ENCODE measurements around the gene LAMA3.

Gene LAMA3

DNA sequence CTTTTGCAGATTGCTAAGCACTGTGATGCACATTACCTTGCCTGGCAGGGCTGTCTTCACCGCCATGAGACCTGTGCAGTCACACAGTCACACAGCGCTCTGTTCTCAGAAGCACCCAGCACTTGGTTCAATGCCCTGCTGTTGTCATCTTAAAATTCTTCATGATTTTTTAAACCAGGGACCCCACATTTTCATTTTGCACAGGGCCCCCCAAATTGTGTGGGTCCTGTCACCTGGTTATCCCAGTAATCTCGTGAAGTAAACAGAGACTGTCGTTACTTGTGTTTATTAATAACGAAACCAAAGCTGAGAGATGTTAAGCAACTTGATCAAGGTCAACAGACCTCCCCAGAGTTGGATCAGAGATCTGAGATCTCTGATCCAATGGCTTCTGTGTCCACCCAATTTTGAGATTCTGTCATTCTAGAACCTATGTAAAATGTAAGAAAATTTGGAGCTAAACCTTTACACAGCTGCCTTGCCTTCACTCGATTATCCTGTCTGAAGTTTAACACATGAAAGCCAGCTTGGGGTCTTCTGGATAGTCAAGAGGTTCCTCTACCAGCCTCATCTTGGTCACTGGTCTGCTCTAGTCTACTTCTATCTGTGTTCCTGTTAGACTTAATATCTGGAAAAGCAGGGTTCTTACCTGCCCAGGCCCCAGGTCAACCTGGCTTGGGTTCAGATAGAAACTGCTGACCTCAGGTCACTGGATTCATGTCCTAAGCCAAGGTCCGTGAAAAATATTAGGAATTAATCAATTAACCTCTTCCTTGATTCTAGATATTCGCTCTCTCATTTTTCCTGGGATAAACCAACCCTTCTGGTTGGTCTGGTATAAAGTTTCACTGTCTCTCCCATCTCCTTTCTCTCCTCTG, 311.6 kb downstream of the LAMA3 start:
- TF ChIP-seq, protein P1, sequence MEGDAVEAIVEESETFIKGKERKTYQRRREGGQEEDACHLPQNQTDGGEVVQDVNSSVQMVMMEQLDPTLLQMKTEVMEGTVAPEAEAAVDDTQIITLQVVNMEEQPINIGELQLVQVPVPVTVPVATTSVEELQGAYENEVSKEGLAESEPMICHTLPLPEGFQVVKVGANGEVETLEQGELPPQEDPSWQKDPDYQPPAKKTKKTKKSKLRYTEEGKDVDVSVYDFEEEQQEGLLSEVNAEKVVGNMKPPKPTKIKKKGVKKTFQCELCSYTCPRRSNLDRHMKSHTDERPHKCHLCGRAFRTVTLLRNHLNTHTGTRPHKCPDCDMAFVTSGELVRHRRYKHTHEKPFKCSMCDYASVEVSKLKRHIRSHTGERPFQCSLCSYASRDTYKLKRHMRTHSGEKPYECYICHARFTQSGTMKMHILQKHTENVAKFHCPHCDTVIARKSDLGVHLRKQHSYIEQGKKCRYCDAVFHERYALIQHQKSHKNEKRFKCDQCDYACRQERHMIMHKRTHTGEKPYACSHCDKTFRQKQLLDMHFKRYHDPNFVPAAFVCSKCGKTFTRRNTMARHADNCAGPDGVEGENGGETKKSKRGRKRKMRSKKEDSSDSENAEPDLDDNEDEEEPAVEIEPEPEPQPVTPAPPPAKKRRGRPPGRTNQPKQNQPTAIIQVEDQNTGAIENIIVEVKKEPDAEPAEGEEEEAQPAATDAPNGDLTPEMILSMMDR (IDR thresholded peaks at IDR 0.05; ENCODE audit: control insufficient read depth, insufficient read depth, low read depth, low read length, missing control alignments): no peak
- no peak for DNase-seq (ENCODE audit: low read depth)
- H3K4me3 ChIP-seq (ENCODE audit: control insufficient read depth, low read depth, low read length): no peak overlapping the region

DNA sequence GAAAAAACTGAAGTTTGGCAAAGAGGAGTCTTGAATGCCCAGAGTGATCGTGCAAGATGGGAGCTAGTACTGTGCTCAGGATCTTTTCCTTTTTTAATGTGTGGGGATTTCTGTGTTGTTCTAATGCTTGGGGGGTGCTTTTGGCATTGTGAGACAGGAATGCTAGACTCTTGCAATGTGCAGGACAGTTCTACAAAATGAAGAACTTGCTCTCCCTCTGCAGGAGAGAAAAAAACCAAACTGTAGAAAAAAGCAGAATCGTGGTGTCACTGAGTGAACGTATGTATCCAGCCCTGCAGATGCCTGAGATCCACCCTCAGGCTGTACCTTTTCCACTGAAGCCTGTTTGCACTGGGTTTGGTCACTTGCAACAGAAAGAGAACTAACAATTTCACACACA, 313.2 kb downstream of the LAMA3 start:
- DNase-seq (ENCODE audit: low read depth): no peak
- no peak overlapping the region for H3K4me3 ChIP-seq (ENCODE audit: control insufficient read depth, low read depth, low read length)
- TF ChIP-seq, protein P1 (IDR thresholded peaks at IDR 0.05; ENCODE audit: control insufficient read depth, insufficient read depth, low read depth, low read length, missing control alignments): no peak

DNA sequence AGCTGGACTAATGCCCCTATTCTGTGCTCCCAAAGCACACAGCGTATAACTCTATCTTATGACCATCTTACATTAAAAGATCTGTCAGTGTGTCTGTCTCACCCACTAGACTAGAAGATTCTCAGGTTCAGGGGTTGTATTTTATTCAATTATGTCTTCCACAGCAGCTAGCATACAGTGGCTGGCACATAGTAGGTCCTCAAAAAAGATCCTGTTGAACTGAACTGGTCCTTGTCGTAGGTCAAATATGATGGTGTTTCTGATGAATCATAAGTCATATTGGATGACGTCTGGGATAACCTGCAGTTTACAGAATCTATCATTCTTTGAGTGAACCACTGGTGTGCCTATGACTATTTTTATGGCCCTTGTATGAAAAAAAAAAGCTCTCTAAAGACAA, 314.0 kb downstream of the LAMA3 start:
- no peak overlapping the region for H3K4me3 ChIP-seq (ENCODE audit: control insufficient read depth, low read depth, low read length)
- TF ChIP-seq, protein P1 (IDR thresholded peaks at IDR 0.05; ENCODE audit: control insufficient read depth, insufficient read depth, low read depth, low read length, missing control alignments): no peak
- no peak for DNase-seq (ENCODE audit: low read depth)

DNA sequence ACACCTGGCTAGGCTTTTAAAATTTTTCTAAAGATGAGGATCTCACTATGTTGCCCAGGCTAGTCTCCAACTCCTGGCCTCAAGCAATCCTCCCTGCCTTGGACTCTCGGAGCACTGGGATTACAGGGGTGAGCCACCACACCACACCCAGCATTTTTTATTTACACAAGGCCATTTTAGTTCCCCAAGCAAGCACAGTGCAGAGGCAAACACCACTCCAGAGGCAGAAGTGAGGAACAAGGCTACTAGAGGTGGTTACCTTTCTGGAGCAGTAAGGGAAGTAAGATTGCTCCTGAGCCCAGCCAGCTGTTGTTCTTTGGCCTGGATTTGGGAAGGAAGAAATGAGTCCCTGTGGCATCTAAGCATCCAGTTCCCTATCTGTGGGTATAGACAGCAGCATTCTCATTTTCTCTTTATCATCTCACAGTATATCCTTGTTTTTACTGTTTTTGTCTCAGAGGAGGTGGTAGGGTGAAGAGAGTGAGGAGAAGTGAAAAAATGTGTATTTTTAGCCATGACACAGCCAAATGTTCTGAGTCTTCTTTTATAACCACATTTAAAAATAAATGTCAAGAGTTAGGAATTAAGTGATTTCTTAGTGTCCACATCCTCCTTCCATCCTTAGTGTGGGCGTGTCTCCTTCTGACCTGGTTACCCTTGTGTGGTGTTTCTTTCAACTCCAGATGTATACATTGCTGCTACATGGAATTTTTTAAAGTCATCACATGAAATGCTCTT, 314.8 kb downstream of the LAMA3 start:
- no peak overlapping the region for H3K4me3 ChIP-seq (ENCODE audit: control insufficient read depth, low read depth, low read length)
- DNase-seq (ENCODE audit: low read depth): no peak
- TF ChIP-seq, protein P1 (IDR thresholded peaks at IDR 0.05; ENCODE audit: control insufficient read depth, insufficient read depth, low read depth, low read length, missing control alignments): no peak

All from AG09309 (cell line).